ENCODE data around the gene ZSWIM6.

GRCh38 chr5:61405511-61406295 is 73.6 kb downstream of the ZSWIM6 start:
- TF ChIP-seq CTCF (IDR thresholded peaks at IDR 0.05) (no peak), POLR2A (IDR thresholded peaks at IDR 0.05) (no peak)
